HepG2 (cell line): ENCODE data around the gene PLK3. TPM values are rescaled to one million over a fixed set of nuclear protein-coding genes. Genes with fewer than 3 reads are reported as not detected.
A peak's percentile ranks its signal among the peaks of the same experiment; 100 is the strongest.

Experiments
- ATAC-seq: fragments of 200-7000 bp; cut with Tn5 transposase; 3 replicates; pipeline ENCODE4 v1.9.1; 2020; ENCODE audit warnings: mild to moderate bottlenecking, moderate library complexity
- BruUV-seq: library from RNA; stranded (reverse); fragments of 400-500 nt; replicated peaks from 2 replicates; lab custom pipeline; 2021; lab: Mats Ljungman, UMichigan
- CTCF ChIA-PET: fragments of 300-600 bp; formaldehyde crosslinking; extraction: SDS; loops from one replicate; lab custom pipeline; 2021; ENCODE audit warnings: low total read pairs, inconsistent platforms, low intra/inter-chr PET ratio; lab: Yijun Ruan, JAX
- POLR2A ChIA-PET: fragments of 350-600 bp; sonication (Branson Sonifier 250); formaldehyde crosslinking; loops from one replicate; lab custom pipeline; 2020; ENCODE audit warnings: antibody characterized with exemption, inconsistent platforms; lab: Yijun Ruan, JAX
- DNase-seq: peaks from one replicate; pipeline ENCODE4 v3.0.0-alpha.2; 2015; ENCODE audit warnings: low spot score
- FAIRE-seq: peaks from 3 replicates; lab custom pipeline; 2011; peaks lifted over from hg19 to GRCh38; lab: Jason Lieb, UNC
- H2AFZ ChIP-seq: one replicate; pipeline ENCODE4 v1.6.1; 2011; ENCODE audit warnings: low read length, inconsistent platforms
- H3K27ac ChIP-seq: fragments of 300-600 bp; 3 replicates; pipeline ENCODE4 v1.8.0; 2011; ENCODE audit warnings: mixed run types, mild to moderate bottlenecking, mixed read lengths, low read length, inconsistent platforms; ENCODE audit not compliant: insufficient read depth; ENCODE audit errors: extremely low read length
- H3K27me3 ChIP-seq, 2 experiments: fragments of 200-600 bp in 1 of 2; 2 replicates in 1 of 2; 3 replicates in 1 of 2; pipeline versions ENCODE4 v1.6.0 to v1.8.0; 2011; ENCODE audit warnings: low read length in 2 of 2, mild to moderate bottlenecking in 2 of 2, moderate library complexity in 2 of 2, inconsistent platforms in 1 of 2; ENCODE audit not compliant: insufficient read depth in 2 of 2, control insufficient read depth in 1 of 2
- H3K36me3 ChIP-seq, 2 experiments: fragments of 200-600 bp in 1 of 2; replicated peaks in 1 of 2; 2 replicates in 1 of 2; 3 replicates in 1 of 2; pipeline versions ENCODE4 v1.5.1 to v1.8.0; 2011; ENCODE audit warnings: low read length in 2 of 2, inconsistent platforms in 1 of 2; ENCODE audit not compliant: insufficient read depth in 2 of 2, control insufficient read depth in 1 of 2
- H3K4me1 ChIP-seq: 2 replicates; pipeline ENCODE4 v1.5.1; 2012; ENCODE audit warnings: low read length, inconsistent platforms; ENCODE audit not compliant: insufficient read depth
- H3K4me2 ChIP-seq: 2 replicates; pipeline ENCODE4 v1.6.0; 2011; ENCODE audit warnings: low read depth, low read length, inconsistent platforms
- H3K4me3 ChIP-seq, 3 experiments: fragments of 200-600 bp in 1 of 3; sonication (generic), shearing (Covaris generic) in 1 of 3; replicated peaks in 1 of 3; 2 replicates each; pipeline ENCODE4 v1.5.1; 2011 to 2016; ENCODE audit warnings: low read length in 3 of 3, inconsistent platforms in 2 of 3, low read depth in 2 of 3, mild to moderate bottlenecking in 2 of 3, control low read depth in 1 of 3, mixed read lengths in 1 of 3; ENCODE audit not compliant: insufficient read depth in 1 of 3
- H3K79me2 ChIP-seq: one replicate; pipeline ENCODE4 v1.6.1; 2011; ENCODE audit warnings: low read length, inconsistent platforms; ENCODE audit not compliant: insufficient read depth
- H3K9ac ChIP-seq: 2 replicates; pipeline ENCODE4 v1.6.0; 2011; ENCODE audit warnings: mild to moderate bottlenecking, low read depth, low read length, inconsistent platforms; ENCODE audit not compliant: insufficient read depth
- H3K9me3 ChIP-seq: 2 replicates; pipeline ENCODE4 v1.5.1; 2012; ENCODE audit warnings: mild to moderate bottlenecking, low read length
- H4K20me1 ChIP-seq: 2 replicates; pipeline ENCODE4 v1.6.0; 2011; ENCODE audit warnings: inconsistent platforms, mild to moderate bottlenecking, low read length, moderate library complexity; ENCODE audit not compliant: insufficient read depth
- AGO2 ChIP-seq: fragments of 200-400 bp; formaldehyde crosslinking; optimal IDR thresholded peaks from 2 replicates; pipeline ENCODE3; 2017; ENCODE audit warnings: mild to moderate bottlenecking, low read depth, low read length, moderate library complexity
- DMAP1 ChIP-seq: IDR thresholded peaks from 2 replicates; pipeline ENCODE4 v1.6.1; 2016
- HOXA3 ChIP-seq: sonication (generic); formaldehyde crosslinking; IDR thresholded peaks from 2 replicates; pipeline ENCODE4 v1.5.0; 2020; ENCODE audit warnings: missing genetic modification reagents
- IKZF1 ChIP-seq: fragments of 450-650 bp; IDR thresholded peaks from 2 replicates; pipeline ENCODE4 v1.7.1; 2016
- MYNN ChIP-seq: sonication (generic); formaldehyde crosslinking; IDR thresholded peaks from 2 replicates; pipeline ENCODE4 v1.4.0; 2020; ENCODE audit warnings: mild to moderate bottlenecking, low read depth, missing genetic modification reagents
- POLR2A ChIP-seq, 2 experiments: IDR thresholded peaks; 2 replicates each; pipeline ENCODE4 v1.6.1; 2011; ENCODE audit warnings: low read depth in 2 of 2, low read length in 2 of 2, mild to moderate bottlenecking in 1 of 2, moderate library complexity in 1 of 2; ENCODE audit not compliant: insufficient read depth in 1 of 2
- ZNF160 ChIP-seq: sonication (generic); formaldehyde crosslinking; IDR thresholded peaks from 2 replicates; pipeline ENCODE4 v1.8.0; 2022; ENCODE audit warnings: mild to moderate bottlenecking, inconsistent platforms, missing genetic modification reagents
- ZNF674 ChIP-seq: sonication (generic); formaldehyde crosslinking; IDR thresholded peaks from 2 replicates; pipeline ENCODE4 v1.5.0; 2020; ENCODE audit warnings: low read depth, mild to moderate bottlenecking, missing genetic modification reagents
- WGBS: methylation state at CpG from one replicate; pipeline ENCODE4 v1.1.6; 2017; ENCODE audit warnings: low lambda C conversion rate; 5-methylcytosine and 5-hydroxymethylcytosine counted together
- in situ Hi-C: cut with HindIII; loops from 2 replicates; pipeline ENCODE4 v1.10.0; 2017; ENCODE audit warnings: low pct_unique_long_range_greater_than_20kb; ENCODE audit not compliant: extremely low pct_ligation_motif_present
- intact Hi-C: fragments of 100-400 bp; cut with micrococcal nuclease; formaldehyde crosslinking; loops from one replicate; pipeline ENCODE4 v1.10.0; 2022; ENCODE audit not compliant: unreplicated experiment
- polyA plus RNA-seq, 8 experiments: library from polyadenylated mRNA; depleted of rRNA in 3 of 8; stranded (reverse) in 7 of 8; unstranded in 1 of 8; fragments of >200 nt; fragmentation: Illumina TruSeq in 4 of 8; extraction: Trizol in 4 of 8; gene quantifications; 2 replicates each; pipeline versions ENCODE4 v1.2.1 to v1.2.3, GENCODE V29; 2011 to 2016; ENCODE audit warnings: low read depth in 4 of 8, missing spikeins in 1 of 8, mixed read lengths in 1 of 8; ENCODE audit not compliant: insufficient read depth in 1 of 8
- total RNA-seq, 5 experiments: library from RNA; depleted of rRNA; stranded (reverse); fragments of >200 nt; fragmentation: Illumina TruSeq; extraction: Trizol; gene quantifications; 2 replicates each; pipeline ENCODE4 v1.2.3, GENCODE V29; 2016; ENCODE audit warnings: low read depth in 1 of 5
- TF ChIP-seq, protein P1 (sequence below), 2 experiments: sonication (generic) in 1 of 2; formaldehyde crosslinking in 1 of 2; IDR thresholded peaks; 2 replicates each; pipeline versions ENCODE4 v1.5.1 to v1.6.1; 2011 to 2020; ENCODE audit warnings: borderline replicate concordance in 1 of 2, low read depth in 1 of 2, low read length in 1 of 2, mild to moderate bottlenecking in 1 of 2, missing genetic modification reagents in 1 of 2, moderate library complexity in 1 of 2
- TF ChIP-seq, protein P2 (sequence below): sonication (generic); formaldehyde crosslinking; IDR thresholded peaks from 2 replicates; pipeline ENCODE4 v1.4.0; 2020; ENCODE audit warnings: missing genetic modification reagents
- TF ChIP-seq, protein P3 (sequence below): sonication (generic); formaldehyde crosslinking; IDR thresholded peaks from 2 replicates; pipeline ENCODE4 v1.8.1; 2022; ENCODE audit warnings: low read depth, mild to moderate bottlenecking, missing genetic modification reagents

Gene PLK3
- total and polyA plus RNA-seq, 2 of the 13 experiments (the other 11 are each of a cell fraction or from before 2014, with no cell fraction given), result 9.8 to 16.9 TPM

DNA sequence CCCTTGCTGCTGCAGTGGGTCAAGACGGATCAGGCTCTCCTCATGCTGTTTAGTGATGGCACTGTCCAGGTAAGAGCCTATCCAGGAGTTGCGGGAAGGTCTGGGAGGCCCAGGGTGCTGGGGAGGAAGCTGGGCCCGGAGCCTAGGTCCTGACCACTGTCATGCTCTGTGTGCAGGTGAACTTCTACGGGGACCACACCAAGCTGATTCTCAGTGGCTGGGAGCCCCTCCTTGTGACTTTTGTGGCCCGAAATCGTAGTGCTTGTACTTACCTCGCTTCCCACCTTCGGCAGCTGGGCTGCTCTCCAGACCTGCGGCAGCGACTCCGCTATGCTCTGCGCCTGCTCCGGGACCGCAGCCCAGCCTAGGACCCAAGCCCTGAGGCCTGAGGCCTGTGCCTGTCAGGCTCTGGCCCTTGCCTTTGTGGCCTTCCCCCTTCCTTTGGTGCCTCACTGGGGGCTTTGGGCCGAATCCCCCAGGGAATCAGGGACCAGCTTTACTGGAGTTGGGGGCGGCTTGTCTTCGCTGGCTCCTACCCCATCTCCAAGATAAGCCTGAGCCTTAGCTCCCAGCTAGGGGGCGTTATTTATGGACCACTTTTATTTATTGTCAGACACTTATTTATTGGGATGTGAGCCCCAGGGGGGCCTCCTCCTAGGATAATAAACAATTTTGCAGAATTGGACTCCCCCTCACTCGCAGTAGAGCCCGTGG is 5.3 kb downstream of the PLK3 start (continued):
- TF ChIP-seq, protein P1, sequence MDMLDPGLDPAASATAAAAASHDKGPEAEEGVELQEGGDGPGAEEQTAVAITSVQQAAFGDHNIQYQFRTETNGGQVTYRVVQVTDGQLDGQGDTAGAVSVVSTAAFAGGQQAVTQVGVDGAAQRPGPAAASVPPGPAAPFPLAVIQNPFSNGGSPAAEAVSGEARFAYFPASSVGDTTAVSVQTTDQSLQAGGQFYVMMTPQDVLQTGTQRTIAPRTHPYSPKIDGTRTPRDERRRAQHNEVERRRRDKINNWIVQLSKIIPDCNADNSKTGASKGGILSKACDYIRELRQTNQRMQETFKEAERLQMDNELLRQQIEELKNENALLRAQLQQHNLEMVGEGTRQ (IDR thresholded peaks at IDR 0.05; ENCODE audit: low read depth, low read length), result no peak
- TF ChIP-seq, protein P1 (CRISPR knock-in tag; IDR thresholded peaks at IDR 0.05; ENCODE audit: borderline replicate concordance), result no peak

DNA sequence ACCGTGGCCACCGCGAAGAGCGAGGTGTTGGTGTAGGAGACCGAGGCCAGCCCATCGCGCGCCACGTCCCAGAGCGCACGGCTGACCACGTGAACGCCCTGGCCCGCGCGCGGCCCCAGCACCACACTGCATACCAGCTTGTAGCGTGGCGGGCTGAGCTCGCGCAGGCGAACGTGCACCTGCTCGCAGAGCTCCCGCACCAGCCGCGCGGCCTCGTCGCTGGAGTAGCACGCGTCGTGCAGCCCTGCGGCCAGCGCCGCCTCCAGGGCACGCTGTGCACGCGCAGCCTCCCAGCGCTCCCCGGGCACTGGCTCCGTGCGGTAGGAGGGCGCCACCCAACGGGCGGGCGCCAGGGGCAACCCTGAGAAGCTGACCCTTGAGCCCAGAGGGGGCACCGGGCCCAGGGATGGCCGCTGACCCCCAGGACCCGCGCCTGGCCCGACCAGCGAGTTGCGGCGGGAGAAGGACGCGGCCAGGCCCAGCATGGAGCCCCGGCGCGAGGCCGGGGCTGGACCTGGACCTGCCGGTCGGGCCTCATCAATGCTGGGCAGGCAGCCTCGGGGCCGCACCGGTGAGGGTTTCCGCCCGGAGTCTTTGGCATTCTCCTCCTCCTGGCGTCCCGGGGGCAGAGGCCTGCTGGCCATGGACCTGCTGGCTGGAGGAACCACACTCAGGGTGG is 6.0 kb downstream of the PLK3 start:
- H3K36me3 ChIP-seq, result peaks cover 6 to 38% of the 10 kb centered on the region in 2 experiments; a peak in 4 of 5 replicates
- H3K4me2 ChIP-seq, result peak overlapping the region; percentile 98
- intact Hi-C loops (no loop called here), in situ Hi-C loops (no loop called here)
- H3K4me3 ChIP-seq, result peak overlapping the region in 1 of 3 experiments; percentile 54; a peak in 1 of 6 replicates
- DNase-seq (no peak), ATAC-seq (no peak), FAIRE-seq (no peak)
- no peaks in the 10 kb centered on the region for H3K9me3 ChIP-seq
- no peaks in the 10 kb centered on the region for H3K27me3 ChIP-seq
- H2AFZ ChIP-seq, result no peak overlapping the region
- peak overlapping the region; percentile 100 for H3K27ac ChIP-seq
- WGBS, result 95% methylated on average over 43 of the region's 70 CpGs
- CTCF ChIA-PET, result no interaction called here
- BruUV-seq, result no TSS peak
- 0 out of 2 replicates have a peak, but pooled peaks cover 7% of the 10 kb centered on the region for H4K20me1 ChIP-seq
- peaks cover 73% of the 10 kb centered on the region for H3K4me1 ChIP-seq
- POLR2A ChIA-PET, result interaction anchor here (1.2 to 12.9 kb wide), 8 partner anchors 7 to 497 kb away, joined by 5 to 570 read pairs (median 28); partner anchors contain the start of genes BEST4, HECTD3, PLK3 and RNU5D-1
- peak overlapping the region; percentile 99 for H3K9ac ChIP-seq
- peaks cover 20% of the 10 kb centered on the region for H3K79me2 ChIP-seq
- TF ChIP-seq HOXA3 (CRISPR knock-in tag) (peak; percentile 11; the same call in 1 of the 2 replicates), AGO2 (peak; percentile 83), MYNN (CRISPR knock-in tag) (no peak), DMAP1 (CRISPR knock-in tag) (no peak), IKZF1 (no peak), POLR2A (IDR thresholded peaks at IDR 0.05; ENCODE audit: insufficient read depth in 1 of 2, low read depth in 2 of 2, low read length in 2 of 2) (peak in 1 of 2 experiments; percentile 2; a peak in 1 of 4 replicates), ZNF160 (CRISPR knock-in tag) (no peak), ZNF674 (CRISPR knock-in tag) (no peak)
- TF ChIP-seq, protein P2, sequence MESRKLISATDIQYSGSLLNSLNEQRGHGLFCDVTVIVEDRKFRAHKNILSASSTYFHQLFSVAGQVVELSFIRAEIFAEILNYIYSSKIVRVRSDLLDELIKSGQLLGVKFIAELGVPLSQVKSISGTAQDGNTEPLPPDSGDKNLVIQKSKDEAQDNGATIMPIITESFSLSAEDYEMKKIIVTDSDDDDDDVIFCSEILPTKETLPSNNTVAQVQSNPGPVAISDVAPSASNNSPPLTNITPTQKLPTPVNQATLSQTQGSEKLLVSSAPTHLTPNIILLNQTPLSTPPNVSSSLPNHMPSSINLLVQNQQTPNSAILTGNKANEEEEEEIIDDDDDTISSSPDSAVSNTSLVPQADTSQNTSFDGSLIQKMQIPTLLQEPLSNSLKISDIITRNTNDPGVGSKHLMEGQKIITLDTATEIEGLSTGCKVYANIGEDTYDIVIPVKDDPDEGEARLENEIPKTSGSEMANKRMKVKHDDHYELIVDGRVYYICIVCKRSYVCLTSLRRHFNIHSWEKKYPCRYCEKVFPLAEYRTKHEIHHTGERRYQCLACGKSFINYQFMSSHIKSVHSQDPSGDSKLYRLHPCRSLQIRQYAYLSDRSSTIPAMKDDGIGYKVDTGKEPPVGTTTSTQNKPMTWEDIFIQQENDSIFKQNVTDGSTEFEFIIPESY (CRISPR knock-in tag), result peak; percentile 67; the same call in 1 of the 2 replicates
- TF ChIP-seq, protein P3, sequence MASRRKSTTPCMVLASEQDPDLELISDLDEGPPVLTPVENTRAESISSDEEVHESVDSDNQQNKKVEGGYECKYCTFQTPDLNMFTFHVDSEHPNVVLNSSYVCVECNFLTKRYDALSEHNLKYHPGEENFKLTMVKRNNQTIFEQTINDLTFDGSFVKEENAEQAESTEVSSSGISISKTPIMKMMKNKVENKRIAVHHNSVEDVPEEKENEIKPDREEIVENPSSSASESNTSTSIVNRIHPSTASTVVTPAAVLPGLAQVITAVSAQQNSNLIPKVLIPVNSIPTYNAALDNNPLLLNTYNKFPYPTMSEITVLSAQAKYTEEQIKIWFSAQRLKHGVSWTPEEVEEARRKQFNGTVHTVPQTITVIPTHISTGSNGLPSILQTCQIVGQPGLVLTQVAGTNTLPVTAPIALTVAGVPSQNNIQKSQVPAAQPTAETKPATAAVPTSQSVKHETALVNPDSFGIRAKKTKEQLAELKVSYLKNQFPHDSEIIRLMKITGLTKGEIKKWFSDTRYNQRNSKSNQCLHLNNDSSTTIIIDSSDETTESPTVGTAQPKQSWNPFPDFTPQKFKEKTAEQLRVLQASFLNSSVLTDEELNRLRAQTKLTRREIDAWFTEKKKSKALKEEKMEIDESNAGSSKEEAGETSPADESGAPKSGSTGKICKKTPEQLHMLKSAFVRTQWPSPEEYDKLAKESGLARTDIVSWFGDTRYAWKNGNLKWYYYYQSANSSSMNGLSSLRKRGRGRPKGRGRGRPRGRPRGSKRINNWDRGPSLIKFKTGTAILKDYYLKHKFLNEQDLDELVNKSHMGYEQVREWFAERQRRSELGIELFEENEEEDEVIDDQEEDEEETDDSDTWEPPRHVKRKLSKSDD (CRISPR knock-in tag), result 0 out of 2 replicates have a peak, but pooled peaks have one; percentile 37
